H9 (cell line): Measurements from ENCODE around the gene CAPG. TPM values are rescaled to one million over a fixed set of nuclear protein-coding genes. Genes with fewer than 3 reads are reported as not detected.

Source experiments
- DNase-seq: peaks from one replicate; pipeline ENCODE4 v3.0.0-alpha.2; 2017
- H2AFZ ChIP-seq: one replicate; pipeline ENCODE4 v1.6.1; 2013; ENCODE audit warnings: mild to moderate bottlenecking, low read length, control low read depth, moderate library complexity
- H2AK5ac ChIP-seq: 2 replicates; pipeline ENCODE4 v1.6.1; 2013; ENCODE audit warnings: low read length, control low read depth, mixed read lengths; ENCODE audit not compliant: insufficient read length
- H2BK120ac ChIP-seq: one replicate; pipeline ENCODE4 v1.6.1; 2013; ENCODE audit warnings: low read depth, mild to moderate bottlenecking, low read length, control low read depth, inconsistent platforms; ENCODE audit not compliant: poor library complexity, severe bottlenecking
- H2BK12ac ChIP-seq: 2 replicates; pipeline ENCODE4 v1.6.1; 2013; ENCODE audit warnings: low read length, control low read depth, mixed read lengths, low read depth; ENCODE audit not compliant: insufficient read length
- H2BK15ac ChIP-seq: 2 replicates; pipeline ENCODE4 v1.6.1; 2013; ENCODE audit warnings: low read depth, low read length, control low read depth
- H2BK20ac ChIP-seq: one replicate; pipeline ENCODE4 v1.6.1; 2013; ENCODE audit warnings: low read depth, mild to moderate bottlenecking, low read length, control low read depth, inconsistent platforms; ENCODE audit not compliant: poor library complexity, severe bottlenecking
- H2BK5ac ChIP-seq: 2 replicates; pipeline ENCODE4 v1.6.1; 2013; ENCODE audit warnings: low read length, control low read depth, mixed read lengths; ENCODE audit not compliant: insufficient read length
- H3K14ac ChIP-seq: 2 replicates; pipeline ENCODE4 v1.6.1; 2013; ENCODE audit warnings: low read length, control low read depth; ENCODE audit not compliant: insufficient read depth
- H3K18ac ChIP-seq: 2 replicates; pipeline ENCODE4 v1.6.1; 2013; ENCODE audit warnings: low read depth, mild to moderate bottlenecking, mixed read lengths, low read length, control low read depth; ENCODE audit not compliant: insufficient read length
- H3K23ac ChIP-seq: 2 replicates; pipeline ENCODE4 v1.6.1; 2013; ENCODE audit warnings: low read length, control low read depth, mixed read lengths, low read depth; ENCODE audit not compliant: insufficient read length
- H3K23me2 ChIP-seq: 2 replicates; pipeline ENCODE4 v1.6.1; 2013; ENCODE audit warnings: low read depth, mild to moderate bottlenecking, mixed read lengths, low read length, control low read depth; ENCODE audit not compliant: insufficient read length, poor library complexity, severe bottlenecking
- H3K27ac ChIP-seq: 2 replicates; pipeline ENCODE4 v1.5.1; 2013; ENCODE audit warnings: low read length, control low read depth, mixed read lengths, low read depth; ENCODE audit not compliant: insufficient read length
- H3K27me3 ChIP-seq: 2 replicates; pipeline ENCODE4 v1.6.1; 2013; ENCODE audit warnings: low read length, control low read depth, inconsistent platforms; ENCODE audit not compliant: insufficient read depth
- H3K4ac ChIP-seq: 2 replicates; pipeline ENCODE4 v1.6.1; 2013; ENCODE audit warnings: low read depth, mild to moderate bottlenecking, control low read depth, inconsistent platforms, low read length, moderate library complexity
- H3K4me1 ChIP-seq: 2 replicates; pipeline ENCODE4 v1.6.1; 2013; ENCODE audit warnings: low read length, control low read depth, inconsistent platforms; ENCODE audit not compliant: insufficient read depth
- H3K4me2 ChIP-seq: 2 replicates; pipeline ENCODE4 v1.6.1; 2013; ENCODE audit warnings: low read length, control low read depth, mixed read lengths; ENCODE audit not compliant: insufficient read length, insufficient read depth
- H3K56ac ChIP-seq: 2 replicates; pipeline ENCODE4 v1.6.1; 2013; ENCODE audit warnings: low read depth, mild to moderate bottlenecking, mixed read lengths, low read length, control low read depth; ENCODE audit not compliant: insufficient read length
- H3K79me1 ChIP-seq: 2 replicates; pipeline ENCODE4 v1.6.1; 2013; ENCODE audit warnings: low read depth, mild to moderate bottlenecking, moderate library complexity, low read length, control low read depth, inconsistent platforms; ENCODE audit not compliant: insufficient read depth, poor library complexity, severe bottlenecking
- H3K79me2 ChIP-seq: 2 replicates; pipeline ENCODE4 v1.6.1; 2013; ENCODE audit warnings: low read length, control low read depth, inconsistent platforms; ENCODE audit not compliant: insufficient read depth
- H3K9ac ChIP-seq: 2 replicates; pipeline ENCODE4 v1.6.1; 2013; ENCODE audit warnings: low read length, control low read depth, mixed read lengths; ENCODE audit not compliant: insufficient read length; ENCODE audit errors: extremely low read depth
- H3K9me3 ChIP-seq: one replicate; pipeline ENCODE4 v1.6.1; 2013; ENCODE audit warnings: low read depth, low read length, inconsistent platforms; ENCODE audit not compliant: control insufficient read depth
- H3T11ph ChIP-seq: one replicate; pipeline ENCODE4 v1.6.1; 2013; ENCODE audit warnings: mild to moderate bottlenecking, low read length, control low read depth, inconsistent platforms
- H4K20me1 ChIP-seq: one replicate; pipeline ENCODE4 v1.6.1; 2013; ENCODE audit not compliant: control insufficient read depth, insufficient read length, insufficient read depth
- H4K5ac ChIP-seq: 2 replicates; pipeline ENCODE4 v1.6.1; 2013; ENCODE audit warnings: low read depth, mild to moderate bottlenecking, mixed read lengths, low read length, control low read depth; ENCODE audit not compliant: insufficient read length
- H4K8ac ChIP-seq: replicated peaks from 2 replicates; pipeline ENCODE4 v1.6.1; 2013; ENCODE audit warnings: low read length, control low read depth, mixed read lengths, low read depth; ENCODE audit not compliant: insufficient read length
- H4K91ac ChIP-seq: 2 replicates; pipeline ENCODE4 v1.6.1; 2013; ENCODE audit warnings: low read depth, mild to moderate bottlenecking, moderate library complexity, mixed read lengths, low read length, control low read depth; ENCODE audit not compliant: insufficient read length
- H3K27ac Mint-ChIP-seq, 3 experiments: 2 replicates in 2 of 3; 3 replicates in 1 of 3; pipeline ENCODE4 v1.8.0; 2020 to 2021; ENCODE audit warnings: mixed read lengths in 3 of 3, mild to moderate bottlenecking in 1 of 3, moderate library complexity in 1 of 3
- H3K27me3 Mint-ChIP-seq: 2 replicates; pipeline ENCODE4 v1.8.0; 2021; ENCODE audit warnings: low read depth, mild to moderate bottlenecking, moderate library complexity, mixed read lengths
- H3K36me3 Mint-ChIP-seq, 3 experiments: 2 replicates in 2 of 3; 3 replicates in 1 of 3; pipeline ENCODE4 v1.8.0; 2020 to 2021; ENCODE audit warnings: low read depth in 3 of 3, mixed read lengths in 3 of 3; ENCODE audit not compliant: insufficient read depth in 1 of 3
- H3K4me1 Mint-ChIP-seq, 2 experiments: 2 replicates each; pipeline ENCODE4 v1.8.0; 2020; ENCODE audit warnings: mixed read lengths in 2 of 2
- H3K4me3 Mint-ChIP-seq, 2 experiments: 2 replicates in 1 of 2; 3 replicates in 1 of 2; pipeline ENCODE4 v1.8.0; 2020 to 2021; ENCODE audit warnings: mild to moderate bottlenecking in 2 of 2, mixed read lengths in 2 of 2, moderate library complexity in 1 of 2
- H3K9me3 Mint-ChIP-seq, 2 experiments: 2 replicates in 1 of 2; 3 replicates in 1 of 2; pipeline ENCODE4 v1.8.0; 2020; ENCODE audit warnings: mild to moderate bottlenecking in 2 of 2, mixed read lengths in 2 of 2, moderate library complexity in 1 of 2
- WGBS: extraction: QIAGEN DNeasy Blood & Tissue Kit; methylation state at CpG from one replicate; pipeline ENCODE4 v1.1.7; 2013; ENCODE audit warnings: missing lambda C conversion rate, low lambda C conversion rate, mixed read lengths; ENCODE audit not compliant: insufficient read length; ENCODE audit errors: extremely low coverage; 5-methylcytosine and 5-hydroxymethylcytosine counted together
- total RNA-seq: library from RNA; stranded (reverse); gene quantifications from 2 replicates; pipeline ENCODE4 v1.2.1, GENCODE V29; 2021
- TF ChIP-seq, protein P1 (sequence below): fragments of 200-600 bp; sonication (generic); conservative IDR thresholded peaks from 3 replicates; pipeline ENCODE4 v1.8.0; 2021; ENCODE audit warnings: antibody characterized with exemption, mild to moderate bottlenecking

CAPG gene
- total RNA-seq, 1 experiment from 2014 or later: 72.8 TPM

DNA sequence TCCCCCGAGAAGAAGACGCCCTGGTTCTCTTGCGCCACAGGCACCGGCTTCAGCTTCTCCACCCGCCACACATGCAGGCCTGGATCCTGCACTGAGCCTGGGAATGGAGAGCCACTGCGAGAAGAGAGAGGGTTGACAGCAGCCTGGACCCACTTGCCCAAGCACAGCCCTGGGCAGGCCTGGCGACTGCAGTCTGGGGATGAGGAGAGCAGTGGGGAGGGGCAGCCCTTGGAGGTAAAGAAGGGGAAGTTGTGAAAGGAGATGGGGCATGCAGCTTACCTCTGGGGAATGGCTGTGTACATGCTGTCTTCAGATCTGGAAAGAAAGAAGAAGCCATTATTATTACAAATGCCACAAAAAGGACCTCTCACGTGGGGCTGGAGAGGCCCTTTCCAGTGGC lies 8.3 kb downstream of the CAPG start:
- no peaks in the 10 kb centered on the region for H3K79me1 ChIP-seq
- no peak overlapping the region for H3K27ac ChIP-seq
- Mint-ChIP-seq H3K36me3 (peaks cover 2 to 30% (median 24%) of the 10 kb centered on the region in 3 experiments; a peak in 6 of 7 replicates), H3K4me3 (no peak overlapping the region), H3K9me3 (peaks cover 6 to 14% of the 10 kb centered on the region in 2 experiments; a peak in 4 of 5 replicates), H3K27me3 (no peaks in the 10 kb centered on the region), H3K4me1 (peaks cover 7 to 10% of the 10 kb centered on the region in 2 experiments), H3K27ac (no peak overlapping the region; a peak in 1 of 7 replicates)
- no peak overlapping the region for H2BK5ac ChIP-seq
- TF ChIP-seq, protein P1, sequence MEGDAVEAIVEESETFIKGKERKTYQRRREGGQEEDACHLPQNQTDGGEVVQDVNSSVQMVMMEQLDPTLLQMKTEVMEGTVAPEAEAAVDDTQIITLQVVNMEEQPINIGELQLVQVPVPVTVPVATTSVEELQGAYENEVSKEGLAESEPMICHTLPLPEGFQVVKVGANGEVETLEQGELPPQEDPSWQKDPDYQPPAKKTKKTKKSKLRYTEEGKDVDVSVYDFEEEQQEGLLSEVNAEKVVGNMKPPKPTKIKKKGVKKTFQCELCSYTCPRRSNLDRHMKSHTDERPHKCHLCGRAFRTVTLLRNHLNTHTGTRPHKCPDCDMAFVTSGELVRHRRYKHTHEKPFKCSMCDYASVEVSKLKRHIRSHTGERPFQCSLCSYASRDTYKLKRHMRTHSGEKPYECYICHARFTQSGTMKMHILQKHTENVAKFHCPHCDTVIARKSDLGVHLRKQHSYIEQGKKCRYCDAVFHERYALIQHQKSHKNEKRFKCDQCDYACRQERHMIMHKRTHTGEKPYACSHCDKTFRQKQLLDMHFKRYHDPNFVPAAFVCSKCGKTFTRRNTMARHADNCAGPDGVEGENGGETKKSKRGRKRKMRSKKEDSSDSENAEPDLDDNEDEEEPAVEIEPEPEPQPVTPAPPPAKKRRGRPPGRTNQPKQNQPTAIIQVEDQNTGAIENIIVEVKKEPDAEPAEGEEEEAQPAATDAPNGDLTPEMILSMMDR: no peak
- no peaks in the 10 kb centered on the region for H3K27me3 ChIP-seq
- H3K4me1 ChIP-seq: no peaks in the 10 kb centered on the region; the same call in 1 of the 2 replicates
- no peak overlapping the region for H2BK15ac ChIP-seq
- H3K4me2 ChIP-seq: no peak overlapping the region
- no peak overlapping the region for H2BK120ac ChIP-seq
- DNase-seq: no peak
- H4K8ac ChIP-seq: no peak overlapping the region
- H3K4ac ChIP-seq: no peak overlapping the region
- WGBS: no CpG with 5 or more reads among the region's 8 CpGs
- no peak overlapping the region for H3K23ac ChIP-seq
- H3T11ph ChIP-seq: no peak overlapping the region
- no peak overlapping the region for H2BK20ac ChIP-seq
- no peak overlapping the region for H3K56ac ChIP-seq
- no peaks in the 10 kb centered on the region for H3K79me2 ChIP-seq
- H2AK5ac ChIP-seq: no peak overlapping the region
- no peak overlapping the region for H4K91ac ChIP-seq
- H3K18ac ChIP-seq: no peak overlapping the region
- H2BK12ac ChIP-seq: no peak overlapping the region
- H3K9me3 ChIP-seq: no peaks in the 10 kb centered on the region
- H3K14ac ChIP-seq: no peak overlapping the region; the same call in 1 of the 2 replicates
- no peak overlapping the region for H3K9ac ChIP-seq
- no peaks in the 10 kb centered on the region for H4K20me1 ChIP-seq
- H4K5ac ChIP-seq: no peak overlapping the region
- no peak overlapping the region for H2AFZ ChIP-seq
- no peaks in the 10 kb centered on the region for H3K23me2 ChIP-seq
